Gastroesophageal sphincter (tissue), 3 donors: ENCODE results near the gene SRP9.

Experiments used
- CTCF ChIP-seq, 4 experiments: fragments of 200-600 bp in 2 of 4; fragments of 450-650 bp in 2 of 4; sonication (generic) in 1 of 4; IDR thresholded peaks; one replicate each; pipeline ENCODE4 v1.5.1; 2017 to 2019; ENCODE audit warnings: antibody characterized with exemption in 4 of 4, mild to moderate bottlenecking in 2 of 4, moderate library complexity in 2 of 4
- POLR2AphosphoS5 ChIP-seq: sonication (generic); formaldehyde crosslinking; IDR thresholded peaks from one replicate; pipeline ENCODE4 v1.6.1; 2017; ENCODE audit warnings: antibody characterized with exemption

DNA sequence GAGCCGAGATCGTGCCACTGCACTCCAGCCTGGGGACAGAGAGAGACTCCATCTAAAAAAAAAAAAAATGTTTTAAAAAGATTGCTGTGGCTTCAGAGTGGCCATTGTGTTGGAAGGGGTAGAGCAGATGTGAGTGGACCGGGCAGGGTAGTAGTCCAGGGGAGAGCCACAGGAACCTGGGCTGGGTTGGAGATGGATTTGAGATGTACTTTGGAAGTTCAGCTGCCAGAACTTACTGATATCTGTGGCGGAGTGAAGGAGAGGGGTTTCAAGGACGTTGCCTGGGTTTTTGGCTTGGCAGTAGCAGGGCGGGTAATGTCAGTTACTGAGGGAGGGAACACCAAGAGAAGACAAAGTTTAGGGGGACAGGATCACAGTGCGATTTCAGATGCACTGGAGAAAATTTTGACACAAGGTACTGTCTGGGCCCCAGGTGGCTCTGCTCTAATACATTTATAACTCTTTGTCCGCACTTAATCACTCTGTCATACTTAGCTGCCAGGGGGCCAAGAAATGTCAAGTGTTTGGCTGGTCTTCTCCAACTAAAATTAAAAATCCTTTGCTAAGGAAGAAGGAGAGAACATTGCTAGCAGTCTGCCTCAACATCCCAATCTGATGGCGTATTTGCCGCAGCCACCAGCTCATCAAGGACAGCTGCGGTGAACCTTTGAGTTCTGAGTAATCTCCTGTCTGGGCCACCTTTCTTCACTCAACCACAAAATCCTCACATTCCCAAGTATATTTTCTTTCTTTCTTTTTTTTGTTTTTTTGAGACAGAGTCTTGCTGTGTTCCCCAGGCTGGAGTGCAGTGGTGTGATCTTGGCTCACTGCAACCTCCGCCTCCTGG, 41.9 kb downstream of the SRP9 start:
- TF ChIP-seq CTCF (IDR thresholded peaks at IDR 0.05), result no peak
- peak; percentile 8 for TF ChIP-seq POLR2AphosphoS5
